ENCODE measurements around the gene RINT1. TPM values are rescaled to one million over a fixed set of nuclear protein-coding genes. Genes with fewer than 3 reads are reported as not detected.

Gene RINT1
- polyA plus RNA-seq, 2 of the 4 experiments (the other 2 are of a cell fraction): 26.3 to 34.9 TPM

- TF ChIP-seq CTCF (IDR thresholded peaks at IDR 0.05): no peak
- TF ChIP-seq JUNB (IDR thresholded peaks at IDR 0.05): no peak
- no peak for TF ChIP-seq RCOR1 (IDR thresholded peaks at IDR 0.05; ENCODE audit: low read depth, low read length)
- no peak for TF ChIP-seq KDM5A (IDR thresholded peaks at IDR 0.05)
- TF ChIP-seq USF2 (IDR thresholded peaks at IDR 0.05): no peak
Measured at GRCh38 chr7:105530546-105530945, 1.5 kb upstream of the RINT1 start (continued).

DNA sequence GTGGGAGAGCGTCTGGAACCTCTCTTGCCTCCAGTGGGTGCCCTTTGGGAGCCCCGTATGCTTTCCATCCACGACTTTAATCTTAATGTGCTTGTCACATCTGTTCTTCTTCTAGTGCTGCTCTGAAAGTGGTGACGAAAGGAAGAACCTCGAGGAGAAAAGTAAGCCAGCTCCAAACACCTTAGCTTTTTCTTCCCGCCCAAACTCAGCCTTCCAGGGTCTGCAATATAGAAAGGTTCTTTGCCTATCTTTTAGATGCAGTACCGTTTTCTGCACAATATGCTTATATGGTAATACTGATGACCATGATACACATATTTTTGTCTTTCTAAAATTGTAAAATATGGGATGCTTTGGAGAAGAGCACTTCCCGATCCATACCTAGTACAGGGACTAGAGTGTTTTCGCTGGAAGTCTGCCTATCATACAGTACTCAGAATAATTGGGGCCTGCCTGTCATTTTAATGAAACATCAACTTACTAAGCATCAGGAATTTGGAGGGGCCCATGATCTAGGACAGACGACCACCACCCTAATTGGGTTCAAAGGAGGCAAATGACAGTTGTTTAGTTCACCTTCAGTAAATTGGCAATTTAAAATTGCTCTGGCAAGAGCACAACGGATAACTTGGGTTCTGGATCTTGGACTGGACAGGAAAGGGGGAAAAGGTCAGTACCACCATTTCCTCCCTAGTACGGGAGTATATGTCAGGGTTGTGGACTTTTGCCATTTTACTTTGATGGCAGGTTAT lies 884 bp downstream of the RINT1 start:
- Histone ChIP-seq H3K4me1 (peaks cover 10% of the 10 kb centered on the region), H3K9me3 (no peaks in the 10 kb centered on the region), H3K27ac (peak overlapping the region; percentile 95), H3K4me3 (peak overlapping the region; percentile 98), H3K4me2 (peak overlapping the region; percentile 89)
- DNase-seq (ENCODE audit: low read depth in 1 of 2, low spot score in 1 of 2) (no peak), FAIRE-seq (no peak), ATAC-seq (no peak)
- 28% methylated on average over 12 of the region's 12 CpGs for WGBS (ENCODE audit: missing lambda C conversion rate)
- POLR2A ChIA-PET: interaction anchor here (1.4 kb wide), 1 partner anchor 49 kb away, joined by 6 read pairs; the partner anchor contains the start of gene EFCAB10
- CTCF ChIA-PET: interaction anchor here (0.6 to 5.4 kb wide), 7 partner anchors 11 to 108 kb away, joined by 3 to 39 read pairs (median 4); no protein-coding TSS in a partner anchor
- TF ChIP-seq POLR2A (IDR thresholded peaks at IDR 0.05; ENCODE audit: low read length) (no peak), USF2 (IDR thresholded peaks at IDR 0.05) (no peak)

DNA sequence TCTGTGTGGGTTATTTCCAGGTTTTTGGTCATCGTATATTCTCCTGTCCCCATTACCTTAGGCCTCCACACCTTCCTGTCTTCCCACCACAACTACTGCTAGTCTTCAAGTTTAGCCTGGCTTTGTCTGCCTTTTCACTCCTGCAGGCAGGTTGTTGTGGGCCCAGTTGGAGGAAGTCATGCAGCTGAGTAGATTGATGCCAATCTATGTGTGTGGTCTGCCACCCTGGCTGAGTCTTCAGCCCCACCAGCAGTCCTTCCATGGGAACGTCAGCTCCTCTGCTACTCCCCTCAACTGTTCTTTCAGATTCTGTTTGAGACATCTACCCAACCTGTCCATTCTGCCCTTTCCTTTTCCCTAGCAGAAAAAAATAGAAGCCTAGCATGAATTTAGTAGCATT lies 6.3 kb downstream of the RINT1 start:
- Histone ChIP-seq H3K4me1 (peaks cover 3% of the 10 kb centered on the region), H3K4me3 (no peak overlapping the region), H3K27ac (no peak overlapping the region), H3K9me3 (no peaks in the 10 kb centered on the region), H3K4me2 (no peak overlapping the region)
- TF ChIP-seq HEYL (CRISPR knock-in tag; IDR thresholded peaks at IDR 0.05) (no peak), EHF (CRISPR knock-in tag; IDR thresholded peaks at IDR 0.05) (no peak), RAD21 (conservative IDR thresholded peaks at IDR 0.05 in 1 of 2, IDR thresholded peaks at IDR 0.05 in 1 of 2) (no peak), FOSB (CRISPR knock-in tag; IDR thresholded peaks at IDR 0.05) (no peak), USF2 (IDR thresholded peaks at IDR 0.05) (no peak)
- no peak for DNase-seq (ENCODE audit: low read depth in 1 of 2, low spot score in 1 of 2)
- WGBS (ENCODE audit: missing lambda C conversion rate): 88% methylated on average over 2 of the region's 2 CpGs
- ChIA-PET CTCF (interaction anchor here (0.6 to 1.2 kb wide), 4 partner anchors 9 to 616 kb away, joined by 3 read pairs; no protein-coding TSS in a partner anchor), POLR2A (no interaction called here)
- FAIRE-seq: no peak
- ATAC-seq: no peak

GRCh38 chr7:105559926-105560325 lies 27.9 kb downstream of the RINT1 start:
- ChIA-PET POLR2A (no interaction called here), CTCF (no interaction called here)
- no peak for DNase-seq (ENCODE audit: low read depth in 1 of 2, low spot score in 1 of 2)
- ATAC-seq: no peak
- Histone ChIP-seq H3K9me3 (no peaks in the 10 kb centered on the region), H3K4me3 (no peak overlapping the region), H3K27ac (no peak overlapping the region), H3K4me2 (no peak overlapping the region), H3K4me1 (no peaks in the 10 kb centered on the region)
- TF ChIP-seq E2F6 (IDR thresholded peaks at IDR 0.05; ENCODE audit: borderline replicate concordance, low read depth): no peak
- TF ChIP-seq MAFK (IDR thresholded peaks at IDR 0.05; ENCODE audit: partially characterized antibody): no peak
- TF ChIP-seq CEBPB (IDR thresholded peaks at IDR 0.05): no peak
- no peak for TF ChIP-seq CHD2 (IDR thresholded peaks at IDR 0.05; ENCODE audit: low read length, partially characterized antibody)
- TF ChIP-seq, protein P1, sequence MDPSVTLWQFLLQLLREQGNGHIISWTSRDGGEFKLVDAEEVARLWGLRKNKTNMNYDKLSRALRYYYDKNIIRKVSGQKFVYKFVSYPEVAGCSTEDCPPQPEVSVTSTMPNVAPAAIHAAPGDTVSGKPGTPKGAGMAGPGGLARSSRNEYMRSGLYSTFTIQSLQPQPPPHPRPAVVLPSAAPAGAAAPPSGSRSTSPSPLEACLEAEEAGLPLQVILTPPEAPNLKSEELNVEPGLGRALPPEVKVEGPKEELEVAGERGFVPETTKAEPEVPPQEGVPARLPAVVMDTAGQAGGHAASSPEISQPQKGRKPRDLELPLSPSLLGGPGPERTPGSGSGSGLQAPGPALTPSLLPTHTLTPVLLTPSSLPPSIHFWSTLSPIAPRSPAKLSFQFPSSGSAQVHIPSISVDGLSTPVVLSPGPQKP (IDR thresholded peaks at IDR 0.05; ENCODE audit: low read depth, low read length): no peak
- no peak for TF ChIP-seq BHLHE40 (IDR thresholded peaks at IDR 0.05; ENCODE audit: low read depth, low read length)
- WGBS (ENCODE audit: missing lambda C conversion rate): 86% methylated on average over 1 of the region's 1 CpG
- no peak for FAIRE-seq
